Fibroblast of mammary gland (primary cell): ENCODE results near the gene SURF4.

ENCODE experiments used
- DNase-seq: peaks from one replicate; pipeline ENCODE4 v3.0.0-alpha.2; 2010; ENCODE audit warnings: low read depth
- H3K4me3 ChIP-seq: 2 replicates; pipeline ENCODE4 v1.5.1; 2011; ENCODE audit warnings: low read depth, mild to moderate bottlenecking, low read length, moderate library complexity; ENCODE audit not compliant: control insufficient read depth
- CTCF ChIP-seq: conservative IDR thresholded peaks from 2 replicates; pipeline ENCODE4 v1.5.1; 2011; ENCODE audit warnings: low read depth, low read length, inconsistent platforms; ENCODE audit not compliant: control insufficient read depth, insufficient read depth

SURF4 gene

GRCh38 chr9:133419005-133419404, 43.1 kb upstream of the SURF4 start:
- DNase-seq = no peak
- H3K4me3 ChIP-seq = peak overlapping the region; percentile 88
- TF ChIP-seq CTCF = no peak

- DNase-seq = peak; percentile 90
- no peak for TF ChIP-seq CTCF
- H3K4me3 ChIP-seq = peak within 1 kb of the TSS; percentile 88
Observed at GRCh38 chr9:133417541-133418461, 41.9 kb upstream of the SURF4 start, which contains the start of gene REXO4. Gene REXO4, minus strand, starts transcription at chr9:133418010. Its CDS starts 166 bp downstream, at chr9:133417844.

- no peak overlapping the region for H3K4me3 ChIP-seq
- no peak for TF ChIP-seq CTCF
- DNase-seq = no peak
Observed at GRCh38 chr9:133415170-133415569, 39.3 kb upstream of the SURF4 start.

DNA sequence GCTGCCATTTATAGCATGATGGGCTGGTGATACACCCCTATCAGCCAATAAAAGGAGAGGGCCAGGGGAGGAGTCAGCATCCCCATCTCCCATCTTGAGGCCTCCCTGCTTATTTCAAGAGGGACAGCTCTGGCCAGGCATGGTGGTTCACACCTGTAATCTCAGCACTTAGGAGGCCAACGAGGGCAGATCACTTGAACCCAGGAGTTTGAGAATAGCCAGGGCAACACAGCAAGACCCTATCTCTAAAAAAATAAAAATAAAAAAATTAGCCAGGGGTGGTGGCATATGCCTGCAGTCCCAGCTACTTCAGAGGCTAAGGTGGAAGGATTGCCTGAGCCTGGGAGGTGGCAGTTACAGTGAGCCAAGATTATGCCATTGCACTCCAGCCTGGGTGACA, 32.2 kb upstream of the SURF4 start:
- no peak for TF ChIP-seq CTCF
- DNase-seq = no peak
- H3K4me3 ChIP-seq = no peak overlapping the region

DNA sequence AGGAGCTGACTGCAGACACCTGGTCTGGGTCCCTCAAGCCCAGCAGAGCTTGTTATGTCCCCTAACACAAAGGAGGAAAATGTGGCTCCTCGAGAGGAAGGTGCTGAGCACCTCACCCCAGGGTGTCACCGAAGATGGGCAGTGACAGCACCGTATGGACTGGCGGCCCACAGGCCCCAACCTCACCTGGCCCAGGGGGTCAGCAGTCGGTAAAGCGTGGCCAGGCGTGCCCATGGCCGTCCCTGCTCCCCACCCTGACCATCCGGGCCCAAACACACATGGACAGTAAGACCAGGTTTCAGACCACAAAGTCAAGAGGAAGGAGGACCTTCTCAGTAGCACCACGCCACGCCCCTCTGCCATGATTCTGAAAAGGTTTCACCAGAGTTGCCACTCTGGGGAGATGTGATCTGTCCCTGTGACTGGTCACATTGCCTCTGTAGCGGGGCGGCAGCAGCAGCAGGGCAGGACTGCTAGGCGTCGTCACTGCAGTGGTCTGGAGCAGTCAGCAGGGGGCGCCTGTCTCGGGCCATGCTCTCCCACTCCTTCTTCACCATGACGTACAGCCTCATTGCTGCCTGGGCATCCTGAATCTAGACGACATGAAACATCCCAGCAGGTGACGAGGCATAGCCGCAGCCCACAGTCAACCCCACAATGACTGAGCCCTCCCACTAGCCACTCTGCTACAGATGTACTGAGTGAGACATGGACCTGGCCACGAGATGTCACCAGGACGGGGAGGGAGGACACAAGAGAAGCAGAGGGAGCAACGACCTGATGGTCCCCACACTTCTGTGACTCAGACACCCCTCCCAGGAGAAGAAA, 30.8 kb upstream of the SURF4 start:
- DNase-seq = peak; percentile 75
- peak; percentile 86 for TF ChIP-seq CTCF
- no peak overlapping the region for H3K4me3 ChIP-seq

DNA sequence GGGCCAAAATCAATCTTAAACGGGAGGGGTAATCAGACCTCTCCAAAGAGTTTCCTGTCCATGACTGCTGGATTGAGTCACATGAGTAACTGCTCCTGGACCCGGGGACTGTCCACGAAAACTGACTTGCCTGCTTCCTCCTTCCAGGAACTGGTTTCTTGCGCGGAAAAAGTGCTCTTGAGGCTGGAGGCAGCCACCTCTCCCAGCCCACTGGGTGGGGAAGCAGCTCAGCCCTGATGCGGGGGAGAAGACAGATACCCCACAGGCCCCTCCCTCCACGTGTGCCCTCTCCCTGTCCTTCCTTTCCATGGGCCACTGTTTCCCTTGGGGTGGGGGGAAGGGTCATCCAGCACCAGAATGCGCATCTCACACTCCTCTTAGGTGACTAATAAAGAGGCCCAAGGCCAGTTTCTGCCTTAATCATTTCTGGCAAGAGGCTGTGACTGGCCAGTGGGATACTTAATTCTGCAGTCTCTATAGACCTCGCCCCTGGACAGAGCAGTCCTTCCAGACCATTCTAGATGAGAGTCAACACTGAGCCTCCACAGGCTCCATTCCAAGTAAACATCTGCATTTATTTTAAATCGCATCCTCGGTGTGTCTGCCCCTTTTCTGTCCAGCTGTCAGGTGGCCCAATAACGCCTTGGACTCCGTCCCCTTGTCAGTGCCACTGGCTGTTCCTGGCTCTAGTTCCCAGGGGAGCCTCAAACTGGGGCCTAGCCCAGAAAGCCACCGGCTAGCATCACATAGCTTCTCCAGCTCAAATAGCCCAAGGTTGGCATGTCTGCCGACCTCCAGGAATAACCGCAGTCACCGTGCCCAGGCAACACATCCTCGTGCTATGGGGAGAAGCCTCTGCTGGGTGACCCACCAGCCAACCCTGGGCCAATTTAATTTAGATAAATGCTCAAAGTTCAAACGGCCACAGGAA, 29.9 kb upstream of the SURF4 start:
- DNase-seq = peak; percentile 90

More for the DNA sequence above, 29.9 kb upstream of the SURF4 start:
- TF ChIP-seq CTCF = no peak
- H3K4me3 ChIP-seq = no peak overlapping the region
